ENCODE measurements around the gene MORN1.

MORN1 gene

GRCh38 chr1:2274231-2274928, 117.0 kb downstream of the MORN1 start:
- H3K4me2 ChIP-seq (ENCODE audit: low read depth, low read length, poor library complexity, severe bottlenecking): no peak overlapping the region
- no peak overlapping the region for H2AFZ ChIP-seq (ENCODE audit: low read depth, low read length, severe bottlenecking)
- no peak overlapping the region for H3K9ac ChIP-seq (ENCODE audit: low read length)
- H3K27ac ChIP-seq (ENCODE audit: low read depth, low read length): no peak overlapping the region
- TF ChIP-seq EZH2phosphoT487 (conservative IDR thresholded peaks at IDR 0.05; ENCODE audit: low read length) (no peak), CTCF (IDR thresholded peaks at IDR 0.05; ENCODE audit: insufficient read depth, low read length, poor library complexity, severe bottlenecking) (no peak)
- no peak overlapping the region for H3K4me3 ChIP-seq (ENCODE audit: insufficient read depth, low read length, poor library complexity, severe bottlenecking)
- H3K27me3 ChIP-seq (ENCODE audit: low read length): no peaks in the 10 kb centered on the region
- no peaks in the 10 kb centered on the region for H3K79me2 ChIP-seq (ENCODE audit: insufficient read depth, low read length)
- no peaks in the 10 kb centered on the region for H3K36me3 ChIP-seq (ENCODE audit: low read length)
- H3K9me3 ChIP-seq (ENCODE audit: insufficient read depth, low read length): no peaks in the 10 kb centered on the region
- H3F3A ChIP-seq (ENCODE audit: insufficient read depth): no peaks in the 10 kb centered on the region
- no peaks in the 10 kb centered on the region for H3K9me2 ChIP-seq (replicated peaks; ENCODE audit: insufficient read depth, low read length)
- no peaks in the 10 kb centered on the region for H4K20me1 ChIP-seq (ENCODE audit: low read depth, low read length)

GRCh38 chr1:2273401-2274090, 117.8 kb downstream of the MORN1 start:
- no peaks in the 10 kb centered on the region for H3K9me3 ChIP-seq (ENCODE audit: insufficient read depth, low read length)
- no peak overlapping the region for H3K4me2 ChIP-seq (ENCODE audit: low read depth, low read length, poor library complexity, severe bottlenecking)
- no peaks in the 10 kb centered on the region for H3K27me3 ChIP-seq (ENCODE audit: low read length)
- no peaks in the 10 kb centered on the region for H3F3A ChIP-seq (ENCODE audit: insufficient read depth)
- TF ChIP-seq CTCF (IDR thresholded peaks at IDR 0.05; ENCODE audit: insufficient read depth, low read length, poor library complexity, severe bottlenecking) (no peak), EZH2phosphoT487 (conservative IDR thresholded peaks at IDR 0.05; ENCODE audit: low read length) (no peak)
- no peaks in the 10 kb centered on the region for H3K36me3 ChIP-seq (ENCODE audit: low read length)
- H2AFZ ChIP-seq (ENCODE audit: low read depth, low read length, severe bottlenecking): no peak overlapping the region
- H3K27ac ChIP-seq (ENCODE audit: low read depth, low read length): no peak overlapping the region
- H3K9ac ChIP-seq (ENCODE audit: low read length): no peak overlapping the region
- H3K79me2 ChIP-seq (ENCODE audit: insufficient read depth, low read length): no peaks in the 10 kb centered on the region
- no peaks in the 10 kb centered on the region for H4K20me1 ChIP-seq (ENCODE audit: low read depth, low read length)
- no peaks in the 10 kb centered on the region for H3K9me2 ChIP-seq (replicated peaks; ENCODE audit: insufficient read depth, low read length)
- H3K4me3 ChIP-seq (ENCODE audit: insufficient read depth, low read length, poor library complexity, severe bottlenecking): no peak overlapping the region

DNA sequence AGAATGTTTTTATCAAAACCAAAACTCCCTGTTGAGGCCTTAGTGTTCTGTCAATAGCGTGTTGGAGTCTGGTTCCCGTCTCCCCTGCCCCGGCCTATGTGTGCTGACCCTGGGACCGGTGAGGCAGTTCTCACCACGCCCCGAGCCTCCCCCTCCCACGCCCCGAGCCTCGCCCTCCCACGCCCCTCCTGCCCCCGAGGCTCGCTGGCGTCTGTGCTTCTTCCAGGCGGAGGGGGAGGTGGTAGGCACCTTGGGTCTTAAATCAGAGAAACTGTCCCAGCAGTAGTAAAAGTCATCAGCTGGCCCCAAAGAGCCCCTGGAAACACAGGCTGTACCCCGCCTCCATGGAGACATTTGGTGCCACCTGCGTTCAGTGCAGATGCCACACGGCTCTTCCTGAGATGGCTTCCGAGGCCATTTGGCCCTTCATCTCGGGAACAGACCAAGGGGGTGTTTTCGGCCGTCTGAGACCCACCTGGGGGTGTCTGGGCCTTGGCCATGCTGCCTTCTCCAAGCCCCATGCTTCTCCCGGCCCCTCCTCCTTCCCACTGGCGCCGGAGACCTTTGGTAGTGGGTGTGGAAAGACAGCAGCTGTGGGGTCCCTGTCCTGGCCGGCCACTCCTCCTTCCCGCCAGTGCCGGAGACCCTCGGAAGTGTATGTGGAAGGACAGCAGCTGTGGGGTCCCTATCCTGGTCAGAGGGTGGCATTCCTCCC, 118.5 kb downstream of the MORN1 start:
- TF ChIP-seq CTCF (IDR thresholded peaks at IDR 0.05; ENCODE audit: insufficient read depth, low read length, poor library complexity, severe bottlenecking) (no peak), EZH2phosphoT487 (conservative IDR thresholded peaks at IDR 0.05; ENCODE audit: low read length) (no peak)
- no peaks in the 10 kb centered on the region for H3K9me2 ChIP-seq (replicated peaks; ENCODE audit: insufficient read depth, low read length)
- no peaks in the 10 kb centered on the region for H4K20me1 ChIP-seq (ENCODE audit: low read depth, low read length)

More for the DNA sequence above, 118.5 kb downstream of the MORN1 start:
- no peak overlapping the region for H3K9ac ChIP-seq (ENCODE audit: low read length)
- no peaks in the 10 kb centered on the region for H3K9me3 ChIP-seq (ENCODE audit: insufficient read depth, low read length)
- no peak overlapping the region for H3K4me2 ChIP-seq (ENCODE audit: low read depth, low read length, poor library complexity, severe bottlenecking)
- no peak overlapping the region for H3K4me3 ChIP-seq (ENCODE audit: insufficient read depth, low read length, poor library complexity, severe bottlenecking)
- no peaks in the 10 kb centered on the region for H3F3A ChIP-seq (ENCODE audit: insufficient read depth)
- no peak overlapping the region for H2AFZ ChIP-seq (ENCODE audit: low read depth, low read length, severe bottlenecking)
- no peaks in the 10 kb centered on the region for H3K79me2 ChIP-seq (ENCODE audit: insufficient read depth, low read length)
- no peaks in the 10 kb centered on the region for H3K27me3 ChIP-seq (ENCODE audit: low read length)
- no peak overlapping the region for H3K27ac ChIP-seq (ENCODE audit: low read depth, low read length)
- no peaks in the 10 kb centered on the region for H3K36me3 ChIP-seq (ENCODE audit: low read length)
